ENCODE measurements around the gene FKBP2.

DNA sequence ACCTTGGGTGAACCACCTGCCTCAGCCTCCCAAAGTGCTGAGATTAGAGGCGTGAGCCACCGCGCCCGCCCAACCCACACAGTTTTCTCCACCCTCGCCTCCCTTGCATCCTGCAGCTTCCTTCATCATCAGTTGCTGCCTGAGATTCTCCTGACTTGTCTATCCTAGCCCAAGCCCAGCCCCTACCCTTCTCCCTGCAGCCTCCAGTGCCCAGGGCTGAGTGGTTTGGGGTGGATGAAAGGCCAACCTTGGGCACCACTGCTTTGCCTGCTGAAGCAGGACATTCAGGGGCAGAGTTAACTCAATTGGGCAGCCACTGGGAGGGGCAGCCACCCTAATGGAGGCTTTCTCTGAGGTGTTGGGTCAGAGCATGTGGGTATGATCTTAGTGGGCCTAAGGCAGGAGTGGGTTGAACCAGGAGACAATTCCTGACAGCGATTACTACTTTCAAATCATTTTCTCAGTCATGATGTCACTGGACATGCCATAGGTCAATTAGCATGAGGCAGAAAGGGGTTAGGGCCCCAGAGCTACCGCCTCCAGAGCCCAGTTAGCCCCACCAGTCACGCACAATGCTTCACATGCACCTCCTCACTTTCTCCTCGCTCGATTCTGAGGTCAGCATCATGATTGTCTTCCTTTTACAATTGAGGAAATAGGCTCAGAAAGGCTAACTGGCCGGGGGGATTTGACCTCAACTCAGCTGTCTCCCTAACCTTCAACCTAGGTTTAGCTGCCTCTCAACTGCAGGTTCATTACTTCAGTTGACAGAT lies 1.0 kb upstream of the FKBP2 start:
- TF ChIP-seq, protein P1, sequence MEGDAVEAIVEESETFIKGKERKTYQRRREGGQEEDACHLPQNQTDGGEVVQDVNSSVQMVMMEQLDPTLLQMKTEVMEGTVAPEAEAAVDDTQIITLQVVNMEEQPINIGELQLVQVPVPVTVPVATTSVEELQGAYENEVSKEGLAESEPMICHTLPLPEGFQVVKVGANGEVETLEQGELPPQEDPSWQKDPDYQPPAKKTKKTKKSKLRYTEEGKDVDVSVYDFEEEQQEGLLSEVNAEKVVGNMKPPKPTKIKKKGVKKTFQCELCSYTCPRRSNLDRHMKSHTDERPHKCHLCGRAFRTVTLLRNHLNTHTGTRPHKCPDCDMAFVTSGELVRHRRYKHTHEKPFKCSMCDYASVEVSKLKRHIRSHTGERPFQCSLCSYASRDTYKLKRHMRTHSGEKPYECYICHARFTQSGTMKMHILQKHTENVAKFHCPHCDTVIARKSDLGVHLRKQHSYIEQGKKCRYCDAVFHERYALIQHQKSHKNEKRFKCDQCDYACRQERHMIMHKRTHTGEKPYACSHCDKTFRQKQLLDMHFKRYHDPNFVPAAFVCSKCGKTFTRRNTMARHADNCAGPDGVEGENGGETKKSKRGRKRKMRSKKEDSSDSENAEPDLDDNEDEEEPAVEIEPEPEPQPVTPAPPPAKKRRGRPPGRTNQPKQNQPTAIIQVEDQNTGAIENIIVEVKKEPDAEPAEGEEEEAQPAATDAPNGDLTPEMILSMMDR (IDR thresholded peaks at IDR 0.05): no peak
- TF ChIP-seq POLR2A (IDR thresholded peaks at IDR 0.05): no peak
- TF ChIP-seq EP300 (IDR thresholded peaks at IDR 0.05): no peak
